ENCODE measurements around the gene ZNF385B. TPM values are rescaled to one million over a fixed set of nuclear protein-coding genes. Genes with fewer than 3 reads are reported as not detected.

Gene ZNF385B
- polyA plus RNA-seq, 1 donor from 2014 or later = 0.31 TPM

GRCh38 chr2:179613701-179614100 is 247.7 kb downstream of the ZNF385B start:
- Histone ChIP-seq H3K79me2 (replicated peaks; ENCODE audit: insufficient read depth, low read length) (no peaks in the 10 kb centered on the region), H2AFZ (ENCODE audit: low read depth, low read length) (no peak overlapping the region), H3F3A (ENCODE audit: insufficient read depth, low read length, poor library complexity, severe bottlenecking) (no peaks in the 10 kb centered on the region), H4K20me1 (ENCODE audit: insufficient read depth) (no peaks in the 10 kb centered on the region), H3K9me2 (ENCODE audit: insufficient read depth, low read length) (no peaks in the 10 kb centered on the region), H3K27ac (ENCODE audit: low read length) (no peak overlapping the region), H3K9me3 (ENCODE audit: low read length) (no peaks in the 10 kb centered on the region), H3K4me3 (ENCODE audit: low read length) (no peak overlapping the region), H3K9ac (ENCODE audit: low read length) (no peak overlapping the region), H3K4me2 (ENCODE audit: low read length) (no peak overlapping the region), H3K27me3 (ENCODE audit: insufficient read depth, low read depth, low read length) (no peaks in the 10 kb centered on the region), H3K36me3 (ENCODE audit: insufficient read depth, low read length) (no peaks in the 10 kb centered on the region)
- TF ChIP-seq EZH2 (IDR thresholded peaks at IDR 0.05; ENCODE audit: borderline replicate concordance, insufficient read depth, low read length, poor library complexity, severe bottlenecking) (no peak), EP300 (conservative IDR thresholded peaks at IDR 0.05; ENCODE audit: poor library complexity, severe bottlenecking) (no peak), POLR2AphosphoS5 (IDR thresholded peaks at IDR 0.05) (no peak), CTCF (IDR thresholded peaks at IDR 0.05; ENCODE audit: poor library complexity, severe bottlenecking) (no peak), REST (IDR thresholded peaks at IDR 0.05; ENCODE audit: borderline replicate concordance) (no peak), SMC3 (conservative IDR thresholded peaks at IDR 0.05; ENCODE audit: poor library complexity) (no peak), RAD21 (conservative IDR thresholded peaks at IDR 0.05) (no peak), MXI1 (conservative IDR thresholded peaks at IDR 0.05; ENCODE audit: poor library complexity, severe bottlenecking) (no peak), TAF1 (IDR thresholded peaks at IDR 0.05; ENCODE audit: low read depth) (no peak)

- Histone ChIP-seq H3K9me3 (ENCODE audit: low read length) (no peaks in the 10 kb centered on the region), H3K27me3 (ENCODE audit: insufficient read depth, low read depth, low read length) (no peaks in the 10 kb centered on the region), H3K4me3 (ENCODE audit: low read length) (no peak overlapping the region), H3K4me2 (ENCODE audit: low read length) (no peak overlapping the region), H3K36me3 (ENCODE audit: insufficient read depth, low read length) (no peaks in the 10 kb centered on the region), H4K20me1 (ENCODE audit: insufficient read depth) (no peaks in the 10 kb centered on the region), H3K9me2 (ENCODE audit: insufficient read depth, low read length) (no peaks in the 10 kb centered on the region), H3K79me2 (replicated peaks; ENCODE audit: insufficient read depth, low read length) (no peaks in the 10 kb centered on the region), H3F3A (ENCODE audit: insufficient read depth, low read length, poor library complexity, severe bottlenecking) (no peaks in the 10 kb centered on the region), H3K9ac (ENCODE audit: low read length) (no peak overlapping the region), H3K27ac (ENCODE audit: low read length) (no peak overlapping the region), H2AFZ (ENCODE audit: low read depth, low read length) (no peak overlapping the region)
- TF ChIP-seq SMC3 (conservative IDR thresholded peaks at IDR 0.05; ENCODE audit: poor library complexity) (no peak), EP300 (conservative IDR thresholded peaks at IDR 0.05; ENCODE audit: poor library complexity, severe bottlenecking) (no peak), POLR2AphosphoS5 (IDR thresholded peaks at IDR 0.05) (no peak), REST (IDR thresholded peaks at IDR 0.05; ENCODE audit: borderline replicate concordance) (no peak), TAF1 (IDR thresholded peaks at IDR 0.05; ENCODE audit: low read depth) (no peak), EZH2 (IDR thresholded peaks at IDR 0.05; ENCODE audit: borderline replicate concordance, insufficient read depth, low read length, poor library complexity, severe bottlenecking) (no peak), MXI1 (conservative IDR thresholded peaks at IDR 0.05; ENCODE audit: poor library complexity, severe bottlenecking) (no peak), CTCF (IDR thresholded peaks at IDR 0.05; ENCODE audit: poor library complexity, severe bottlenecking) (no peak), RAD21 (conservative IDR thresholded peaks at IDR 0.05) (no peak)
Measured at GRCh38 chr2:179613299-179613651, 248.1 kb downstream of the ZNF385B start.

Measured in neural cell (in vitro differentiated cells).